DMS153 treated with DMSO at 0.1 percent for 48 hours (cell line): ENCODE results near the gene TFEB.

ENCODE experiments used
- DNase-seq: peaks from one replicate; lab custom pipeline; 2025; ENCODE audit not compliant: unreplicated experiment; lab: John Stamatoyannopoulos, UW

TFEB gene

DNA sequence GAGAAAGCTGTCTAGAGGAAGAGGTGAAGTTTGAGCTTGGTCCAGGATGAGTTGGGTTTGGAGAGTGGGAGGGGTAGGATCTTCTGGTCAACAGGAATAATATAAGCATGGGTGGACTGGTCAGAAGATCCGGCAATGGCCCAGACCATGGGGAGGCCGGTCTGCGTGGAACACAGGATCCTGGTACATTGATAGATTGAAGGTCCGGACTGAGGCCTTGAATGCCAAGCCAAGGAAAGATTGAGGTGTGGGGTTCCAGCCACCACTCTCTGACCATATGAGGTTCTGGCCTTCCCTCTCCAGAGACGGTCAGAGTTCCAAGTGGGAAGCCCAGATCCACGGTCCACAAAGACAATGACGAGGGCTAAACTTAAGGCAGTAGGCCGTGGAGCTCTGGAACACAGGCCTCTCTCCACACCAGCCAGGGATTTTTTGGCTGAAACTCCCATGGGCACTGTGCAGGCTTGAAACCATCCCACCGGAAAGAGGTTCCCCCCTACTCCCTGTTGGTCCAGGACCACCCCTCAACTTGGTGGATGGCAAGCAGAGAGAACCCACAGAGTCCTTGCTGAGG is 94.0 kb downstream of the TFEB start:
- no peak for DNase-seq

DNA sequence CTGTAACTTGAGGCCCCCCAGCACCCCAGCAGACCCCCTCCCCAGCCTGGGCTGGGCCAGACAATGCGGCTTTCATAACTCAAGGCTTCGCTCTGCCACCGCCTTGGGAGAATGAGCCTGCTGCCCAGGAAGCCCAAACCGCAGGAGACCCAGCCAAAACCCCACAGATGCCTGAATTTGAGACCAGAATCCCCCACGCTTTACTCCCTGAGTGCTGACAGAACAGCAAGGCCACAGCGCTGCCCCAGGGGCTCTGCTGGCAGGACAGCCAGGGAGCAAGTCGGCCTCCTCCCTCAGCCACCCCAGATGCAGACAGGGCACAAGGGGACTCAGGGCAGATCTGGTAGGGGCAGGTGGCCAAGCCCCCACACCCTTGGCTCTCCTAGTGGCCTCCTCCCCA is 95.0 kb downstream of the TFEB start:
- no peak for DNase-seq

DNA sequence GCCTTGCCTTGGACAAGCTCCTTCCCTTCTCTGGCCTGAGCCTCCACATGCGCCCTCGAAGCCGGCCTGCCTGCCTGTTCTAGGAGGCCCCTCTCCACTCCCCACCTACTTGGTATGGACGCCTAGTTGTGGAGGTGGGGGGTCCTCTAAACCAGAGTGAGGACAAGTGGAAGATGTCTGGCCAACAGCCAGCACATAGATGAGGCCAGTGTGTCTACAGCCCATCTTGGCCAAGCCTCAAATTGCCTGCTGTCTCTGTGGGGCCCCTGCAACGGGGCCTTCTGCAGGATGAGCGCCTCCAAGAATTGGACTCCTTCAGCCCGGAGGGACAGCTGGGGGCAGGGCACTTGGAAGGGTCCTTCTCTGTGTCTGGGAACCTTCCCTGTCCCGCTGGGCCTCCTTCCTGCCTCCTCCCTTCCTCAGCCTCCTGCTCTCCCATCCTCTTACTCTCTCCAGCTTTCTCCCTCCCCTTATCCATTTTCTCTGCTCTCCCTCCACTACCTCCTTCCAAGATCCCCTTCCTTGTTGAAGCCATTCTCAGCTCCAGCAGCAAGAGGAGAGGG is 95.5 kb downstream of the TFEB start:
- DNase-seq, result no peak

DNA sequence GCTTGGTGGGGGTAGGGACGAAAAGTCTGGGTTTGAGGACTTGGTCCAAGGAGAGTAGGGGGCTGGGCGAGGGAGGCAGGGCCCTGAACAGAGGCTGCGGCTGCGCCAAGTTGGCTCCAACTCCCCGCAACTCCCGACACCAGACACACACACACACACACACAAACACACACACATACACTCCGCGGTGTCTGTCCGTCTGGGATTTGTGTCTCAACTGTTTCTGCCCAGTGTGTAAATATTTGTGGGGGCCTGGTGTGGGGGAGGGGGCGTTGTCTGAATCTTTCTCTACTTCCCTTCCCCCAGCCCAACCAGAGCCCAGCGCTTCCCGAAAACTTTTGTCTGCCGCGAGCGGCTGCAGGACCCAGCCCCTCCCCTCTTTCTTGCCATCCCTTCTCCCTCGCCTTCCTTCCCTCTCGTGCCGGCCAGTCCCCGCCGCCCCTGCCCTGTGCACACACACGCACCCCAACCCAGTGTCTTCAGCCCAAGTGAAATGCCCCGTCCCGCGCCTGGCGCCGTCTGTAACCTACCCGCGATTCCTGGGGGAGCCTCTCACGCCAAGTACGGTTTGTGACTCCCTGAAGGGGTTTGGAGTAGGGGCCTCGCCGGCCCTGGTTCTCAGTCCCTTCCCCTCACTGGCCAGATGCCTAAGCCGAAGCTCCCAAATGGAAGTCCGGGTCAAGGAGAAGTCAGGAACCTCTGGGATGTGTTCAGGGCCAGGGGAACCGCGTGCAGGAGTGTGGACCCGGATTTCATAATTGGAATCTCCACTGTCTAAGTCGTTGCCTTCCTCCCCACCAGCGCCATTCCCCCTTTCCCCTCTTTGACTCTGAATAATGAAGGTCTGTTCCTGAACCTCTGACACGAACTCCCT is 96.2 kb downstream of the TFEB start:
- DNase-seq, result no peak

DNA sequence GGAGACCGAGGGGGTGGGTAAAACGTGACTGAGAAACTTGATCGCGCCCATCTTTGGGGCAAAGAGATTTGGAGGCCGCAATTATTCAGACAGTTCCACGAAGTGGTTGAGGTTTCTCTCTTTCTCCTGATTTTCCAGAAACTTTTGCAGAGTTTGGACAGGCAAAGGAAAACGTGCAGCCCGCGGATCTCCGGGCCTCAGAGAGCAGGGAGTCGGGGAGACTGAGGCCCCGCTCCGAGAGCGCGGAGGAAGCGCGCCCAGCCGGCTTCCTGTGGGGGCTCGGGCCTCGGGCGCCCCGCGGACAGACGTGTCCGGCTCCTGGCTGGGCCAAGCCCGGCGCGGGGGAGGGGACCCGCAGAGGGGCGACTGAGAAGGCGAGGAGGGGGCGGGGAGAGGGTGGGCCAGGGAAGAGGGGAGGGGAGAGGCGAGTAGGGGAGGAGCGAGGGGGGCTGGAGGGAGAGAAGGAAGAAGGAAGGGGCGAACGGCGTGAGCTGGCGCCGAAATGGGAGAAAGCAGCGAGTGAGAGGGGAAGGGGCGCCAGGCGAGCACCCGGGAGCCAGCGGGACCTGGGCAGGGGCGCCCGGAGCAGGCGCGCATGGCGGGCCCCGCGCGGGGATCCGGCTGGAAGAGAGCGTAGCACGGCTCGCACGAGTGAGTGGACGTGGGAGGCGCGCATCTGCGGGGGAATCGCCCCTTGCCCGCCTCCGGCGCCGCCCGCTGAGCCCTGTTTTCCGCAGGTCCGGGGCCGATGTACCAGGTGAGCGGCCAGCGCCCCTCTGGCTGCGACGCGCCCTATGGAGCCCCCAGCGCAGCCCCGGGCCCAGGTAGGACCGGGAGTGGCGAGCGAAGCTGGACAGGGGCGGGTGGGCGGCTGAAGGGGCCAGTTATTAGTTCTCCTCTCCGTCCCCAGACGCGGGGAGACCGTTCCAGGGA is 97.1 kb downstream of the TFEB start, which contains the start of gene MDFI:
Gene MDFI, plus strand, starts transcription at position 467 of the 933 bp plus-strand sequence. Its CDS starts 282 bp downstream, at position 749.
- DNase-seq, result no peak

DNA sequence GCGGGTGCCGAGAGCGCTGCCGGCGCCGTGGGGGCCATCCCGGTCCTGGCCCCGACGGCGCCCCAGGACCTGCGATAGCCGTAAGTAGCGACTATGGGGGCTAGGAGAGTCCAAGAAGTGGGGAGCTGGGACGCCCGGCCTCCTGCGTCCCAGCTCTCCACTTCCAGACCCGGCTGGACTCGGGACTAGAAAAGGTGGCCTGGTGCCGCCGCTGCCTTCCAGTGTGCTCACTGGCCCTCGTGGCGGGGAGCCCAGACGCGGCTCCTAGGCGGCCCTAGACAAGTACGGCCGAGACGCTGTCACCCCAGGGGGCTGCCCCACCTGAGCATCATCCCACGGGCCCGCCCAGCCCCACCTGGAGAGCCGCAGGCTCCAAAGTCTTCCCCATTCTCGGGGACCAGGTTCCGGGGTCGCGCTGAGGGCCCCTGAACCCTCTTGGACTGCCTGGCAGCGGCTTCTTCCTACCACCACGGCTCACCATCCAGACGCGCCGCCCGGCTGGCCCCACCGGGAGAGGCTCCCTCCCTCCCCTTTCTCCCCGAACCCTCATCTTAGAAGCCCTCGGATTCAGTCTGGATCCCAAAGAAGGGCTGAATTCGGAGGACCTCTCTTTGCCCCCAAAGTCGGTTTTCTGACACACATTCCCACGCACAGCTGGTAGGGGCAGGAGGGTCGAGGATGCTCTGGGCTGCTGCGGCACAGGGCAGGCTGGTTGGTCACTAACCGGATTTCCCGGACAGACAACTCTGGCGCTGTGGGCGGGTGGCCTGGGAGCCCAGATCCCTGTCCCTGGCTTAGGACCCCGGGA is 98.0 kb downstream of the TFEB start:
- DNase-seq, result no peak

DNA sequence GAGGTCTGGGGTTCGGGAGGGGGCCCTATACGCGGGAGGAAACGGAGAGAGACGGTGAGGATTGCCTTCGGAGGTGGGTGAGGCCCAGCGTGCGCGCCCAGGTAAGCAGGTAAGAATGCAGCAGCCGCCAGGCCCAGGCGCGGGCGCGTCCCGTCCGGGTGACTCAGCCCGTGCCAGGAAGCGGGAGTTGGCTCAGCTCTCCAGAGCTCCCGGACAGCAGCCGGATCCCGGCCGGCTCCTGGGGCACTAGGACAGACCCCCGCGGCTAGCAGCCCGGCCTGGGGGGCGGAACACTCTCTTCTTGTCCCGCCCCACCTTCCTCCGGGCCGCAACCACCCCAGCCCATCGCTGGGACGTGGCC is 98.6 kb downstream of the TFEB start:
- no peak for DNase-seq

DNA sequence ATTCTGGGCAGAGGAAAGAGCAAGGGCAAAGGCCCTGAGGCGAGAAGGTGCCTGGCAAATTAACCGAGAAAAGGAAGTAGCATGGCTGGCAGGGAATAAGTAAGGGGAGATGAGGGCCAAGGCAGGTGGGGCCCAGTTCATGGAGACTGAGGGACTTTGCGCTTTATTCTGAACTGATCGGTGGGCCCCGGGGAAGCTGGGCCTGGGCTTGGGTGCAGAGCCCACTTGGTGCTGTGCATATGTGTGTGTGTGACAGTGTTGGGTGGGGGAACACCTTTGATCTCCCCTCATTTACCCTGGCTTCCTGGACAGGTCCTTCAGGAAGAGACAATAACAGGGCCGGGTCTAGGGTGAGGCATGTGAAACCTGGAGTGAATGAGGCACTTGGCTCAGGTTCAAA is 100.0 kb downstream of the TFEB start:
- DNase-seq, result no peak

DNA sequence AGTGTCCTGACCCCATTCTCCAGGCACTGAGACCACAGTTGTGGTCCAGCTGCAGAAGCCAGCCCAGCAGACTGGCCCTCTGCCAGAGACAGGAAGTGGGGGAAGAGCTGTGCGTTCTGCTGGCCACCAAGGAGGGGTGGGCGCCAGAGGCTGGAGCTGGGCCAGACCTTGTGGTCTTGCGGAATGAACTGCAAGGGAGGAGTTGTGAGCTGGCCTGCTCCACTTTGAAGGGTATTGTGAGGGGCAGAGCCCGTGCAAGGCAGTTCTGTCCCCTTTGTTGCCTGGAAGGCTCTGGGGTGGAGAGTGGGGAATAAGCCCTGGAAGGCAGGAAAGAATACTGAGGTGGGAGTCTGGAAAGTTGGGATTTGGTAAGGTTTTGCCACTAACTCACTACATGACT is 100.8 kb downstream of the TFEB start:
- no peak for DNase-seq
